ES-I3 (cell line): Measurements from ENCODE around the gene YKT6.
A peak's percentile ranks its signal among the peaks of the same experiment; 100 is the strongest.
"Not testable (repeated sequence)": the region's sequence is repeated elsewhere in the genome, so short reads cannot be mapped to it uniquely, and the experiment has no call there.

Source experiments
- H3K36me3 ChIP-seq: 2 replicates; pipeline ENCODE4 v1.6.1; 2013; ENCODE audit warnings: mild to moderate bottlenecking, low read length, control low read depth, moderate library complexity; ENCODE audit not compliant: insufficient read depth
- H3K4me1 ChIP-seq: 2 replicates; pipeline ENCODE4 v1.6.1; 2013; ENCODE audit warnings: mild to moderate bottlenecking, control low read depth, low read length; ENCODE audit not compliant: insufficient read depth
- H3K9ac ChIP-seq: 2 replicates; pipeline ENCODE4 v1.6.1; 2013; ENCODE audit warnings: low read depth, mild to moderate bottlenecking, low read length, moderate library complexity
- H3K9me3 ChIP-seq: 2 replicates; pipeline ENCODE4 v1.6.1; 2013; ENCODE audit warnings: mild to moderate bottlenecking, low read length, moderate library complexity; ENCODE audit not compliant: control insufficient read depth, insufficient read depth

Gene YKT6

DNA sequence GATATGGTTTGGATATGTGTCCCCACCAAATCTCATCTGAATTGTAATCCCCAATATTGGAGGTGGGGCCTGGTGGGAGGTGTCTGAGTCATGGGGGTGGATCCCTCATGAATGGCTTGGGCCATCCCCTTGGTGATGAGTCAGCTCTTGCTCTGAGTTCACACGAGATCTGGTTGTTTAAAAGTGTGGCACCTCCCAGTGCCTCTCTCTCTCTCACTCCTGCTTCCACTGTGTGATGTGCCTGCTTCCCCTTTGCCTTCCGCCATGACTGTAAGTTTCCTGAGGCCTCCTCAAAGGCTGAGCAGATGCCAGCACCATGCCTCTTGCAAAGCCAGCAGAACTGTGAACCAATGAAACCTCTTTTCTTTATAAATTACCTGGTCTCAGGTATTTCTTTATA, 6.7 kb upstream of the YKT6 start:
- H3K36me3 ChIP-seq: no peaks in the 10 kb centered on the region
- no peaks in the 10 kb centered on the region for H3K9me3 ChIP-seq
- H3K4me1 ChIP-seq: no peaks in the 10 kb centered on the region
- no peak overlapping the region for H3K9ac ChIP-seq

- no peak overlapping the region for H3K9ac ChIP-seq
- no peaks in the 10 kb centered on the region for H3K9me3 ChIP-seq
- H3K4me1 ChIP-seq: no peaks in the 10 kb centered on the region
- H3K36me3 ChIP-seq: no peaks in the 10 kb centered on the region
These were observed 6.1 kb upstream of the YKT6 start for GRCh38 chr7:44194562-44195145.

DNA sequence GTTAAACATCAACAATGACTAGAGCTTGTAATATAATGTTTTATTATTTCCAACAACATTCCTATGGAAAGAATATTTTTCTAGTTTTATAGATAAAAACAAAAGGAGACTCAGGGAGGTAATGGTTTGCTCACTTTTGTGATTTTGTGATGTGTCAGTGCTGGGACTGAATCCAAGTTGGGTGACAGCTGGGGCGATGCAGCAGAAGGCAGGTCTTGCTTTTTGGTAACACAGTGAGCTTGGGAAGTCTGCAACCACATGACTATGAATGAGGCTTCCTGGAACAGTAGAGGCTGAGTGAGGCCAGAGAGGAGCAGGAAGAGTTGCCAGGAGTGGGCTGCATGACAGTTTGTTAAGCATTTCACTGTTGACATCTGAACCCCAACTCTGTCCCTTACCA, 4.9 kb upstream of the YKT6 start:
- H3K9me3 ChIP-seq: no peaks in the 10 kb centered on the region
- no peaks in the 10 kb centered on the region for H3K4me1 ChIP-seq
- H3K36me3 ChIP-seq: no peaks in the 10 kb centered on the region
- no peak overlapping the region for H3K9ac ChIP-seq

- Histone ChIP-seq H3K9me3 (no peaks in the 10 kb centered on the region), H3K9ac (no peak overlapping the region), H3K36me3 (no peaks in the 10 kb centered on the region), H3K4me1 (no peaks in the 10 kb centered on the region)
These were observed 4.3 kb upstream of the YKT6 start for GRCh38 chr7:44196450-44196872.

- no peaks in the 10 kb centered on the region for H3K9me3 ChIP-seq
- no peak overlapping the region for H3K9ac ChIP-seq
- no peaks in the 10 kb centered on the region for H3K4me1 ChIP-seq
- H3K36me3 ChIP-seq: no peaks in the 10 kb centered on the region
These were observed 3.3 kb upstream of the YKT6 start for GRCh38 chr7:44197474-44197873.

DNA sequence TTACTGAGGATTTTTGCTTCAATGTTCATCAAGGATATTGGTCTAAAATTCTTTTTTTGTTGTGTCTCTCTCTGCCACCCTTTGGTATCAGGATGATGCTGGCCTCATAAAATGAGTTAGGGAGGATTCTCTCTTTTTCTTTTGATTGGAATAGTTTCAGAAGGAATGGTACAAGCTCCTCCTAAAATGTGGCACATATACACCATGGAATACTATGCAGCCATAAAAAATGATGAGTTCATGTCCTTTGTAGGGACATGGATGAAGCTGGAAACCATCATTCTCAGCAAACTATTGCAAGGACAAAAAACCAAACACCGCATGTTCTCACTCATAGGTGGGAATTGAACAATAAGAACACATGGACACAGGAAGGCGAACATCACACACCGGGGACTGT, 615 bp upstream of the YKT6 start:
- H3K4me1 ChIP-seq, H3K36me3 ChIP-seq, H3K9ac ChIP-seq, H3K9me3 ChIP-seq: not testable (repeated sequence)

DNA sequence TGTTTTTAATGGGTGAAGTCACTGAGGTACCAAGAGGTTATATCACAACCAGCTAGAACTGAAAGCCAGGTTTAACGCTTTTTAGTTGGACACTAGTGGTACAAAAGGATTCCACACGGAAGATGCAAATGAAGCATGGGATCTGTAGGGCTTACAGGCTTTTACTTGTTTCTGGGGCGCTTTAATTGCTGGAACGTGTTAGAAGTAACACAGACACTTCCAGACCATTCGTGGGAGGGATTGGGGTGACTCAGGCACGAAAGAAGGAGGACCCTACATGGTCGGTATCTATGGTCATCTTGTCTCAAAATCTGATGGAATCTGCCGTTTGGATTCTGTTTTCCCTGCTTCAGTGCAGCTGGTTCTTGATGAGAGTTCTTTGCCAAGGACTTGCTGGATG, 1.0 kb downstream of the YKT6 start:
- H3K4me1 ChIP-seq: no peaks in the 10 kb centered on the region
- no peaks in the 10 kb centered on the region for H3K9me3 ChIP-seq
- peak overlapping the region; percentile 97 for H3K9ac ChIP-seq
- peaks cover 26% of the 10 kb centered on the region for H3K36me3 ChIP-seq

DNA sequence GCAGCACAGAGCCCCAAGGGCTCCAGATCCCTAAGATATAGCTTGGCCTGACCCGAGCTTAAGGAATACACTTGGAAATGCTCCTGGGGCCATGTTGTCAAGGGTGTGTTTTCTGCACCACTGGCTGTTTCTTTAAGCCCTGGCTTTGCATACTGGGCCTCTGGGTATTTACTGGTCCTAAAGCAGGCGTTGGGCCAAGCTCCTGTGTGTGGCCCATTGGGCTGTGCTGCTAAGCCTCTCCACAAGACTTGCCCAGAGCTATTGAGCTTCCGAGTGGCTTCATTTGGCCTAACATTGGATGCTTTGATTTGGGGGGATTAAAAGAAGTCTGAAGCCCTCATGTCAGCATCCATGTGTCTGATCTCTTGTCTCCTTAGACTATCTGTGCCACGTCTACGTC, 5.2 kb downstream of the YKT6 start:
- H3K9ac ChIP-seq: no peak overlapping the region
- H3K9me3 ChIP-seq: no peaks in the 10 kb centered on the region
- H3K36me3 ChIP-seq: peaks cover 59% of the 10 kb centered on the region
- H3K4me1 ChIP-seq: no peaks in the 10 kb centered on the region

DNA sequence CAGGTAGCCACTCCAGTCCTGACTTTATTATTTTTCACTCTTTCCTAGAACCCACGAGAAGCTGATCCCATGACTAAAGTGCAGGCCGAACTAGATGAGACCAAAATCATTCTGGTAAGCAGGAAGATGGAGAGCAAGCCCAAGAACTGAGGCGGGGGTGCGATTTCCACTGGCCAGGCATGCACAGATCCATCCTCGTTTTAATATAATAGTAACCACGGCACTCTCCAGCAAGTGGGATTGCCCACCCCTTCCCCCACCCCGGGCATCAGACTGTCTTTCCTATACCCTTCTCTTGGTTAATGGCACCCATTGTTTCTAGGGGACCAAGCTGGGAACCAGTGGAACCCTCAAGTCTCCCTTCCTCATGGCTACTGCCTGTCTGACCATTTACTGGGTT, 7.3 kb downstream of the YKT6 start:
- H3K36me3 ChIP-seq: peaks cover 72% of the 10 kb centered on the region
- H3K9ac ChIP-seq: no peak overlapping the region
- no peaks in the 10 kb centered on the region for H3K4me1 ChIP-seq
- no peaks in the 10 kb centered on the region for H3K9me3 ChIP-seq

- Histone ChIP-seq H3K4me1 (peaks cover 13% of the 10 kb centered on the region; the same call in 1 of the 2 replicates), H3K9me3 (no peaks in the 10 kb centered on the region), H3K36me3 (peaks cover 68% of the 10 kb centered on the region), H3K9ac (no peak overlapping the region)
These were observed 9.3 kb downstream of the YKT6 start for GRCh38 chr7:44210107-44210506.

DNA sequence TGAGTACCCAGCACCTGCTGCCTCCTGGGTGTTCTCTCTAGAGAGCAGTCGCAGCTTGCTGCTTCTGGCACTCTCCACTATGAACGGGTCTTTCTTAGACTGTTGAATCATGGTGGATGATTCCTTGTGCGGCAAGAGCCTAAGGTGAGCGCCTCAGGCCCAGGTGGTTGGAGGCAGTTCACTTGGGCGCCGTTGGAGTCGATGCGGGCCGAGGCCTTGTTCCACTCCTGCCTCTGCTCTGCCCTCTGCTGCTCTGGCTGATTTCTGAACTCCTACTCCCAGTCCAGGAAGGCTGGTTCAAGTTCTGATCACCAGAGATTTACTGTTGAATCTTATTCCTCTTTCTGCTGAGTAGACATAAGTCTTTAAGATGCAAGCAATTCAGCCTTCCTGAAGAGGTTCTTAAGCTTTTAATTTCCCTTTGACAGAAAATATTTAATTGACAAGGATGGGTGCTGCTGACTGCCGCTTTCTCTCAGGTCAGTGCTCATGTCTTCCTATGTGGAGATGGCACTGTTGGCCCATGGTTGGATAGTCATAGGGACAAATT, 10.4 kb downstream of the YKT6 start:
- Histone ChIP-seq H3K4me1 (peaks cover 13% of the 10 kb centered on the region; the same call in 1 of the 2 replicates), H3K9me3 (no peaks in the 10 kb centered on the region), H3K9ac (no peak overlapping the region), H3K36me3 (peaks cover 59% of the 10 kb centered on the region)

- no peaks in the 10 kb centered on the region for H3K9me3 ChIP-seq
- H3K4me1 ChIP-seq: peaks cover 13% of the 10 kb centered on the region; the same call in 1 of the 2 replicates
- H3K36me3 ChIP-seq: peaks cover 52% of the 10 kb centered on the region
- no peak overlapping the region for H3K9ac ChIP-seq
These were observed 11.2 kb downstream of the YKT6 start for GRCh38 chr7:44212018-44212417.

DNA sequence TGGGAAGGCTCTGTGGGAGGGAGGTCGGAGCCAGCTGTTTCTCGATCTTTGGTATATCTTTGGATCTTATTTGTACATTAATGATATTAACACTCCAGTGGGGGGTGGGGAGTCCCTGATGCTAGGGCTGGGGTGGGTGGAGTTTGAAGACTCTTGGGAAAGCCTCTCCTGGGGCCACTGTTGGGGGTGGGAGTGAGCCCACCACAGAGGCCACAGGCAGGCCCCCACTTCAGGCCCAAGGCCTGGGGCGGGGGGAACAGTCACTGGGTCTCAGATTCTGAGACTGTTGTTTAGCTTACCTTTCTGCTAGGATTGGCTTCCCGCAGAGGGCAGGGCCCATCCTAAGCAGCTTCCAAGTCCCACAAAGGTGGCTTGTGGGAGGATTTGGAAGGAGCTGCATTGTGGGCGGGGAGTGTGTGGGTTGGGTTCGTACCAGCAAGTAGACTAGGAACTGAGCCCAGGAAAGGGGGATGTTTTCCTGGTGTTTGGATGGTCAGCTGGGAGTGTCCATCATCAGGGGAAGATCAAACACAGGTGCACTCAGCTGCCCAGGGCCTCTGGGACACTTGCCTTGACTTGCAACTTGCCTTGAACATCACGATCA, 11.9 kb downstream of the YKT6 start:
- Histone ChIP-seq H3K9me3 (no peaks in the 10 kb centered on the region), H3K4me1 (peaks cover 16% of the 10 kb centered on the region; the same call in 1 of the 2 replicates), H3K9ac (no peak overlapping the region), H3K36me3 (peaks cover 46% of the 10 kb centered on the region)

DNA sequence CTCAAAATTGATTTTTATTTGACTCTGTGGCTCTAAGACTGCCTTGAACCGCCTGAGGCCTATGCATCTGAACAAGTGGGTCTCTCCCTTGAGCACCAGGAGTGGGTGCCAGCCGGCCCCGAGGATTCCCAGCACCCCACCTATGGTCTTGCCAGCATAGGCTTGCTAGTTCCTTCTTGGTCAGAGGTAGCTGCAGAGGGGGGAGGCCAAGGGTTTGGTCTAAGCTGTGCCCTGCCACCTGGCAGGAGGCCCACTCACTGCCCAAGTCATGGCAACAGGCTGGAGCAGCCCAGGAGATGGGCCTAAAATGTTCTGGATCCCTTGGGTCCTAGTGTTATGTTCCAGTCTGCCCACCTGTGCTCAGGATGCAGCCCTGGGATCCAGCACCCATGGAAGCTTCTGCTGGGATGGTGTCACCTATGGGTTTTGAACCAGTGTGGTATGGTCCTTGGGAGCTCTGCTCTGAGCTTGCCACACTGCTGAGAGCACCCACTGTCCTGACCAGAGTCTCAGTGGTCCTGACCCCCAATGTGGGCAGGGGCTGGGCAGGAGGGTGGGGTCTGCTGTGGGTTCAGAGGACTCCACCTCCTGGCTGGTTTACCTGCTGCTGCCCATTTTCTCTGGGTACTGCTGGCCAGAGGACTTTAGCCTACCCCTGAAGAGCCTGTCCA, 12.6 kb downstream of the YKT6 start:
- Histone ChIP-seq H3K9ac (no peak overlapping the region), H3K4me1 (peaks cover 21% of the 10 kb centered on the region; the same call in 1 of the 2 replicates), H3K36me3 (peaks cover 41% of the 10 kb centered on the region), H3K9me3 (no peaks in the 10 kb centered on the region)

- Histone ChIP-seq H3K36me3 (peaks cover 36% of the 10 kb centered on the region), H3K9ac (no peak overlapping the region), H3K4me1 (peaks cover 27% of the 10 kb centered on the region; the same call in 1 of the 2 replicates), H3K9me3 (no peaks in the 10 kb centered on the region)
These were observed 13.2 kb downstream of the YKT6 start for GRCh38 chr7:44213877-44214388.
